GOT3 (cell line): ENCODE results near the gene ATP1B1.
"Not testable (repeated sequence)": the region's sequence is repeated elsewhere in the genome, so short reads cannot be mapped to it uniquely, and the experiment has no call there.

Experiments
- DNase-seq: peaks from one replicate; lab custom pipeline; 2025; ENCODE audit warnings: mixed read lengths; lab: John Stamatoyannopoulos, UW

ATP1B1 gene

GRCh38 chr1:169142129-169142528 is 35.6 kb downstream of the ATP1B1 start:
- DNase-seq: no peak

DNA sequence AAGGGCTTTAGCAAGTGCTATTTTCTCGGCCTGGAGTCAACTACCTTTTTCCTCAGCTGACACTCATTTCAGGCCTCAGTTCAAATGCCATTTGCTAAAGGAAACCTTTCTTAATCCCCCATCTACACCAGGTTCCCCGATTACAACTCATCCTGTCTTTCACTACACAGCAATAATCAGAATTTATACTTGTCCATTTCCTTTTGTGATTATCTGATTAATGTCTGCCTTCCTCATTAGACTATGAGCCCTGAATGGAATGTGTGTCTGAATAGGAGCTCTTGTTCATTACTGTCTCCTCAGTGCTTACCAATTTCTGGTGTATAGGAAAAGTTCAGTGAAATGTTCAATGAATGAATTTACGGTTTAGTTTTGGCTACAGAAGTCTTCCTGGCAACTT is 36.9 kb downstream of the ATP1B1 start:
- no peak for DNase-seq

- no peak for DNase-seq
These were observed 37.5 kb downstream of the ATP1B1 start for GRCh38 chr1:169143984-169144383.

DNA sequence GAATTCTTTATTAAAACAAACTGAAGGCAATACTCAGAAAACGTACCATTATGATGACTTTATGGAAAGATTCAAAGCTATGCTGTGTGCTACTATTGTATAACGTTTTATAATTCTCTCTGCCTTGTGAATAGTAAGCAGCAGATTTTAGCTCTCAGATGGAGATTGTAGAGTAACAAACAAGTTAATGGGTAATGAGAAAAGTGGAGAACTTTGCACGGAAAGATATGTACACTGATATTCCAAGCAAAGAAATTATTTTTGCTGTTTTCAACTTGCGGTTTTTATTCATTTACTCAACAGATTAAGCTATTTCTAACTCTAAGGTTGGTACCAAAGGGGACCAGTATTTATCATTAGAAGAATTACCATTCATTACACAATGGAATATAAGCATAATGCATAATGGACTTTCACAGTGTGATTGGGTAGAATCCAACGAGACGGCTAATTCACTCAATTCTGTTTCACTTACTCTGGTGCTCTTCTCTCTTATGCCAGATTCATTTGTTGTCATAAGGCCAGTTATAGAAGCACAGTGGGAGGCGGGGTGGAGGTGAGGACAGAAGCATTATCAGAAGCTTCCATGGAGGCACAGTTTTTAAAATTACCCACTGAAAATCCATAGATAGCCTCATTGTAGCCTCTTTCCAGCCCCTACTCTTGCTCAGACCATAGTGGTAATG is 38.6 kb downstream of the ATP1B1 start:
- no peak for DNase-seq

DNA sequence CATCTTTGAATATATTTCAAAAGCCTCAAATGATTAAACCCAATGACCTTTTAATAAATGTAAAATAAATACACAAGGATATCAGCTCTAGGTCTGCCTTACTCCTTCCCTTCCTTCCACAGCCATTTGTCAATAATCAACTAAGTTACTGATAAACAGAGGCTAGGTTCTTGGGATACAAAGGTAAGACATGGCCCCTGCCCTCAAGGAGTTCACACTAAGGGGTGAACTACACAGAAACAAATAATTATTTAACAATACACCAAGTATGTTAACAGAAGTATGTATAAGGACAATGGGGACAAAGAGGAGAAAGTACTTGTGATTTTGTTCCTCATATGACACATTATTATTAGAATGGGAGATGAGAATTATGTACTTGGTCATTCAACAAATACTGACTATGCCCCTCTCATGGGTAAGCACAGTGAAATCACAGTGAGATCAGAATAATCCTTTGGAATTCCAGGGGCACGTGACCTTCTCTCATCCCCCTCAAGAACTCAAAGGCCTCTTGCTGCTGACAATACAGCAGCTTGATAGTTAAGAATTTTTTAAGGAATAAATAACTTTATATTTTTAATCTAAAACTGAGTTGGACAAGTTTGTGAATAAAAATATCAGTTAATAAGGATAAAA is 40.2 kb downstream of the ATP1B1 start:
- no peak for DNase-seq

DNA sequence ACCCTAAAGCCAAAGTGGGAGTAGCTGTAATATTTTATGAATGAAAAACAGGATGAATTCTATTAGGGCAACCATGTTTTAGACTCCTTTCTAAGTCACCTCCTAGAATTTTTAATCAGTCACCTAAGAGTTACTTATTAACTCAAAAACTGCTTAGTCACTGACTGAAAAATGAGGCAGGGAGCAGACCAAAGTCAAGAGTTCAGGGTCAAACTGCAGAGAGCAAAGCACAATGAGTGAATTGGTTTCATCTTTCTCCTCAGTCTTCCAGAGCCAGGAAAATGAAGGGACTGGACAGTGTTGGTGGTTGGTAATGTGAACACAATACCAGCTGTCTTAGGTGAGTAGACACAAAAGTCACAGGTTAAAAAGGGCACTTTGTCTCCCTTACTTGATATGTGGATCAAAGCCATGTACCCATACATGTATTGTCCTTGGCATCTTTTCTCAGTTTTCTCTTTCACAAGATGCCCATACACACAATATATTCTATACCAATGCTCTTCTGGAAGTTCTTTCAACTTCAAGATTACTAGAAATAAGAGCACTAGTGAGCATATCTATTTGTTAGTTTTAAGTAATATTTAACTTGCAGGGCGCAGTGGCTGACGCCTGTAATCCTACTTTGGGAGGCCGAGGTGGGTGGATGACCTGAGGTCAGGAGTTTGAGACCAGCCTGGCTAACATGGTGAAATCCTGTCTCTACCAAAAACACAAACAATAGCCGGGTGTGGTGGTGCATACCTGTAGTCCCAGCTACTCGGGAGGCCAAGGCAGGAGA is 42.2 kb downstream of the ATP1B1 start:
- no peak for DNase-seq

- DNase-seq: no peak
These were observed 43.2 kb downstream of the ATP1B1 start for GRCh38 chr1:169149555-169150286.

GRCh38 chr1:169150641-169151337 is 44.3 kb downstream of the ATP1B1 start:
- DNase-seq: no peak

DNA sequence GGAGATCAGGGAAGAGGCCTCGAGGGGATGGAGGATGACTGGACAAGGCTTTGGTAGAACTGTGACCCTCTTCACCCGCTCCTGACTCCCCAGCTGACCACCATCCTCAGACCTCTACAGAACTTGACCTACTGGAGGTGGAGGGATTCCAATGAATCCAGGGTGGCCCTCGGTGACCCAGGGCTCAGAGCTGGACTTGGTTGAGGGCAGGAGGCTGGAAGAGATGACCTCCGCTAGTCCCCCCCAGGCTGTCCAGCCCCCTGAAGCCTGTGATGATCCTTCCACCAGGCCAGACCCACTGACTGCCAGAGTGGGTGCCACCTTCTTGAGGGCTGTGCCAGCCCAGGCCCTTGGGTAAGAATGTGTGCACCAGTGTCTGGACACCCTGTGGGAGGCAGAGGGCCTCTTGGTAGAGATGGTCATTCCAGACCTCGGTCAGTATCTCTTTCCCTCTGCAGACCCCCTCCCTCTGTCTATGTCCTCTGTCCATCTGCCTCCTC is 44.9 kb downstream of the ATP1B1 start:
- DNase-seq: no peak

DNA sequence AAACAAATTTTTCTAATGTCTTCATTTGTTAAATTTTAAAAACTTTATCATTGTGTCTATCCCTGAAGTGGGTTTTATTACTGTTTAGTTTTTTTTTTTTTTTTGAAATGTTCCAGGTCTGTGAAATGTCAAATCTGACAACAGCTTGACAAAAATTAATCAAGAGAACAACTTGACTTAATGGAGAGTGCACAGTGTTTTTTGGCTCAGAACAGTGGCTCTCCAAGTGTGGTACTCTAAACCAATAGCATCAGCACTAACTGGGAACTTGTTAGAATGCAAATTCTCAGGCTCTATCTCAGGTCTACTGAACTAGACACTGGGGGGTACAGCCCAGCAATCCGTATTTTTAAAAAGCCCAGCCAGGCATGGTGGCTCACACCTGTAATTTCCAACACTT is 49.2 kb downstream of the ATP1B1 start:
- no peak for DNase-seq

DNA sequence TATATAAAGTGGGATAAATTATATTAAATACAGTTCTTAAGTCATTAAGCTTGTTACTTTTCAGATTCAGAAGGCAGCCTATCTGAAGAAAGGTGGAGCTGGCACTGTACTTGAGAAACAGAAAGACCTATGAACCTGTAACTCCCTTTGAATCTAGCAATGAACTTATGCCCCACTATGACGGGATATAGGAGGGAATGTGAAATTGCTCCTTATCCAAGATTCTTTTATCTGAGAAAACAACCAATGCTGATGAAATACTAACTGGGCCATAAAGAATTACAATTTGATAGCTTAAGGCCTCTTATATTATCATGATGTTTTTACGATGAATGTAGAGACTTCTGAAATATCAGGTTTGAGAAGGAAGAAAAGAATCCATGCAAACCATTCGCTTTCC is 50.1 kb downstream of the ATP1B1 start:
- DNase-seq: no peak

DNA sequence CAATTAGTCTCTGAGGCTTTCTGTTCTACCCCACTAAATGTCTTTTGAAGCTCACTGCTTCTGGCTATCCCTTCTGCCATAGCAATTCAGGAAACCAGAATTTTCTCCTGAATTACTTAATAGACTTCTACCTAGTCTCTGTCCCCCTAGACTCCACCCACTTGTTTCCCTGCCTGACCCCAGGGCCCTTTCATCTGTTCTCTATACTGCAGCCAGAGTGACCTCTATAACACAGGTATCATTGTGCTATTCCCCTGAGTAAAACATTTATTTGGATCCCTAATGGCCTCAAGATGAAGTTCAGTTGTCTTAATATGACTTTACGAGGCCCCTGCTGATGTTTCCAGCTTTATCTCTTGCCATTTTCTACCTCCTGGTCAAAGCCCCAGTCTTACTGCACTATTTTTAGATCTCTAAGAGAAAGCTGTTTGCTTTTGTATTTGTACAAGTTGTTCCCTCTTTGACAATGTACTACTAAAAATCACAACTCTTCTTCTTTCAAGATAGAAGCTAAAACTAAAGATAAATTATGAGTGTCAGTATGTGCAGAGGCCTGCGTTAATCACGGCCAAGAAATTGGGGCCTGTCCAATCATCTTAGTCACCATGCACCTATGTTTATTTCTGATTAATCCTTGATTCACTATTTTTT is 54.5 kb downstream of the ATP1B1 start:
- DNase-seq: no peak

DNA sequence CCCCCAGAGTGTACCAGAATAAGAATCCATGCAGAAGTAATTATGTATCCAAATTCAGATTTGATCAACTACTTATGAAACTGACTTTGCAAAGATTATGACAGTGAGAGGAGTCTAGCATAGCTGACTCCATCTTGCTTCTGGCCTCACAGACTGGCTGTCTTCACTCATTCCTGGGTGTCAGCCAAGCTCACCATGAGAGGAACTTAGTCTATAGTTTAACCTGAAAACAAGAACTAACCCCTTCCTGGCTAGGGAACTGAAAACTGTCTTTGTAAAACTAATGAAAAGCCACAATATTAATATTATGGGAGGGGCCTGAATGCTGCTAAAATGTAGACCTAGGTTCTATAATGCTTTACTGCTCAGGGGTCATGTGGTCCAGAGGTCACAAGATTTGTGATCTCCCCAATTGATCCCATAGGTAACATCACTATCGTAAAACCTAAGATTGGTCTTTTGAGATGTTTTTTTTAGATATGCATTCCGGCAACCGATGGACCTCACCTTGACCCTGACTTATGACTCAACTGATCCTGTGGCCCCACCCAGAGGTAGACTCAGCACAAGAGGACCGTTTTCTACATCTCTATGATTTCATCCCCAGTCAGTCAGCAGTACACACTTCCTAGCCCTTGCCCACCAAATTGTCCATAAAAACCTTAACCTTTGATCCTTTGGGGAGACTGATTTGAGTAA is 55.2 kb downstream of the ATP1B1 start:
- DNase-seq: no peak

GRCh38 chr1:169163059-169163458 is 56.6 kb downstream of the ATP1B1 start:
- no peak for DNase-seq

DNA sequence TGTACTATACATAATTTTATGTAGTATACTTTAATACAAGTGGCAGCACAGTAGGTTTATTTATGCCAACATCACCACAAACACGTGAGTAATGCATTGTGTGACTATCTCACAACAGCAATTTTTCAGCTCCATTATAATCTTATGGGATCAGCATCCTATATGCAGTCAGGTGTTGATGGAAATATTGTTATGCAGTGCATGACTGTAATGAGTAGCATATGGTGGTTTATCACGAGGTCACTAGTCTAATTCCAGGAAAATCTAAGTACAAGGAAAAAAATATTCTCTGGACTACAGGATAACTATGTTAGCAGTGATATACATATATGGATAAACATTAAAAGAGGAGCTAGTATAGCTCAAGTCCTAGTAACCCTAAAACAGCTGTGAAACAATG is 69.0 kb downstream of the ATP1B1 start:
- DNase-seq: no peak

- DNase-seq: not testable (repeated sequence)
These were observed 72.9 kb downstream of the ATP1B1 start for GRCh38 chr1:169179431-169179830.

GRCh38 chr1:169180174-169180573 is 73.7 kb downstream of the ATP1B1 start:
- DNase-seq: no peak
